WTC11 (cell line): ENCODE results near the gene IGFL2. TPM values are rescaled to one million over a fixed set of nuclear protein-coding genes. Genes with fewer than 3 reads are reported as not detected.

Experiments
- ATAC-seq: fragments of 200-7000 bp; cut with Tn5 transposase; 2 replicates; pipeline ENCODE4 v1.10.0; 2021; ENCODE audit warnings: mild to moderate bottlenecking, moderate library complexity
- CTCF ChIA-PET: fragments of 300-600 bp; sonication (Branson Sonifier 250); formaldehyde crosslinking; loops from one replicate; lab custom pipeline; 2021; ENCODE audit warnings: antibody characterized with exemption; lab: Charles Lee
- POLR2A ChIA-PET: fragments of 350-600 bp; sonication (Branson Sonifier 250); formaldehyde crosslinking; loops from one replicate; lab custom pipeline; 2021; ENCODE audit warnings: antibody characterized with exemption; lab: Charles Lee
- DNase-seq: peaks from one replicate; pipeline ENCODE4 v3.0.0; 2021; ENCODE audit warnings: low spot score
- H3K27ac Mint-ChIP-seq: 2 replicates; pipeline ENCODE4 v1.8.0; 2021; ENCODE audit warnings: mixed read lengths
- H3K27me3 Mint-ChIP-seq: 2 replicates; pipeline ENCODE4 v1.8.0; 2021; ENCODE audit warnings: low read depth, mild to moderate bottlenecking, moderate library complexity, mixed read lengths
- H3K36me3 Mint-ChIP-seq: 2 replicates; pipeline ENCODE4 v1.8.0; 2021; ENCODE audit warnings: mixed read lengths
- H3K4me1 Mint-ChIP-seq: 2 replicates; pipeline ENCODE4 v1.8.0; 2022; ENCODE audit warnings: mixed read lengths
- H3K4me3 Mint-ChIP-seq: 2 replicates; pipeline ENCODE4 v1.8.0; 2021; ENCODE audit warnings: mild to moderate bottlenecking, moderate library complexity, mixed read lengths
- H3K9me3 Mint-ChIP-seq: 2 replicates; pipeline ENCODE4 v1.8.0; 2021; ENCODE audit warnings: mixed read lengths
- ATF2 ChIP-seq: sonication (generic); formaldehyde crosslinking; IDR thresholded peaks from 2 replicates; pipeline ENCODE4 v1.8.1; 2022; ENCODE audit warnings: low read depth, missing genetic modification reagents, borderline replicate concordance
- ATF3 ChIP-seq: sonication (generic); formaldehyde crosslinking; conservative IDR thresholded peaks from 2 replicates; pipeline ENCODE4 v1.8.1; 2022; ENCODE audit warnings: mild to moderate bottlenecking, missing genetic modification reagents
- CREB1 ChIP-seq: sonication (generic); formaldehyde crosslinking; IDR thresholded peaks from 2 replicates; pipeline ENCODE4 v1.8.0; 2023; ENCODE audit warnings: mild to moderate bottlenecking, missing genetic modification reagents
- E2F4 ChIP-seq: sonication (generic); formaldehyde crosslinking; IDR thresholded peaks from 2 replicates; pipeline ENCODE4 v1.8.1; 2022; ENCODE audit warnings: low read depth, mild to moderate bottlenecking, moderate library complexity, missing genetic modification reagents, borderline replicate concordance
- E2F5 ChIP-seq: sonication (generic); formaldehyde crosslinking; IDR thresholded peaks from 2 replicates; pipeline ENCODE4 v1.8.1; 2022; ENCODE audit warnings: mild to moderate bottlenecking, moderate library complexity, missing genetic modification reagents
- ELF4 ChIP-seq: sonication (generic); formaldehyde crosslinking; IDR thresholded peaks from 2 replicates; pipeline ENCODE4 v1.8.1; 2022; ENCODE audit warnings: low read depth, mild to moderate bottlenecking, moderate library complexity, missing genetic modification reagents
- FOXJ3 ChIP-seq: sonication (generic); formaldehyde crosslinking; IDR thresholded peaks from 2 replicates; pipeline ENCODE4 v1.9.0; 2021; ENCODE audit warnings: missing genetic modification reagents, mild to moderate bottlenecking, borderline replicate concordance
- GABPB1 ChIP-seq: sonication (generic); formaldehyde crosslinking; IDR thresholded peaks from 2 replicates; pipeline ENCODE4 v1.8.1; 2023; ENCODE audit warnings: mild to moderate bottlenecking, missing genetic modification reagents
- GTF2I ChIP-seq: fragments of 250-450 bp; sonication (Bioruptor Pico); conservative IDR thresholded peaks from 2 replicates; pipeline ENCODE4 v1.4.0; 2021; ENCODE audit warnings: mild to moderate bottlenecking
- IRF1 ChIP-seq: sonication (generic); formaldehyde crosslinking; IDR thresholded peaks from 2 replicates; pipeline ENCODE4 v1.8.0; 2023; ENCODE audit warnings: missing genetic modification reagents
- IRF2 ChIP-seq: sonication (generic); formaldehyde crosslinking; IDR thresholded peaks from 2 replicates; pipeline ENCODE4 v1.8.0; 2022; ENCODE audit warnings: low read depth, missing genetic modification reagents, borderline replicate concordance
- NFYB ChIP-seq: sonication (generic); formaldehyde crosslinking; conservative IDR thresholded peaks from 2 replicates; pipeline ENCODE4 v1.8.0; 2022; ENCODE audit warnings: low read depth, missing genetic modification reagents
- NR3C1 ChIP-seq: sonication (generic); formaldehyde crosslinking; conservative IDR thresholded peaks from 2 replicates; pipeline ENCODE4 v1.8.1; 2023; ENCODE audit warnings: low read depth, mild to moderate bottlenecking, missing genetic modification reagents
- RELA ChIP-seq: sonication (generic); formaldehyde crosslinking; IDR thresholded peaks from 2 replicates; pipeline ENCODE4 v1.8.1; 2022; ENCODE audit warnings: missing genetic modification reagents, mild to moderate bottlenecking, borderline replicate concordance
- RORB ChIP-seq: fragments of 250-450 bp; sonication (Bioruptor Pico); IDR thresholded peaks from 2 replicates; pipeline ENCODE4 v1.9.0; 2021; ENCODE audit warnings: mild to moderate bottlenecking
- USF1 ChIP-seq: sonication (generic); formaldehyde crosslinking; IDR thresholded peaks from 2 replicates; pipeline ENCODE4 v1.8.0; 2022; ENCODE audit warnings: mild to moderate bottlenecking, missing genetic modification reagents
- ZMAT4 ChIP-seq: fragments of 250-450 bp; sonication (Bioruptor Pico); IDR thresholded peaks from 2 replicates; pipeline ENCODE4 v1.9.0; 2021; ENCODE audit warnings: mild to moderate bottlenecking
- ZNF219 ChIP-seq: sonication (generic); formaldehyde crosslinking; IDR thresholded peaks from 2 replicates; pipeline ENCODE4 v1.8.0; 2023; ENCODE audit warnings: missing genetic modification reagents, mild to moderate bottlenecking, borderline replicate concordance
- ZNF232 ChIP-seq: sonication (generic); formaldehyde crosslinking; IDR thresholded peaks from 2 replicates; pipeline ENCODE4 v1.8.0; 2022; ENCODE audit warnings: mild to moderate bottlenecking, missing genetic modification reagents
- ZNF281 ChIP-seq: sonication (generic); formaldehyde crosslinking; IDR thresholded peaks from 2 replicates; pipeline ENCODE4 v1.8.0; 2023; ENCODE audit warnings: mild to moderate bottlenecking, missing genetic modification reagents
- total RNA-seq: library from RNA; stranded (reverse); gene quantifications from 3 replicates; pipeline ENCODE4 v1.2.3, GENCODE V29; 2021

Gene IGFL2
- total RNA-seq, 1 experiment from 2014 or later, result not detected

GRCh38 chr19:46176116-46176860, 28.2 kb downstream of the IGFL2 start (continued):
- TF ChIP-seq ZMAT4 (CRISPR knock-in tag) (no peak), IRF2 (CRISPR knock-in tag) (no peak), RELA (CRISPR knock-in tag) (no peak), ZNF281 (CRISPR knock-in tag) (no peak), ZNF219 (CRISPR knock-in tag) (no peak), ATF3 (CRISPR knock-in tag) (no peak), NR3C1 (no peak), CREB1 (CRISPR knock-in tag) (no peak), ZNF232 (no peak)

GRCh38 chr19:46179076-46179759, 31.2 kb downstream of the IGFL2 start:
- CTCF ChIA-PET, result interaction anchor here (0.8 to 2.0 kb wide), 2 partner anchors 10 to 86 kb away, joined by 3 to 5 read pairs; no protein-coding TSS in a partner anchor
- TF ChIP-seq E2F5 (CRISPR knock-in tag), result no peak
- no peak for TF ChIP-seq NFYB (CRISPR knock-in tag)
- no peak for TF ChIP-seq ELF4 (CRISPR knock-in tag)
- no peak for TF ChIP-seq CREB1 (CRISPR knock-in tag)
- TF ChIP-seq IRF1 (CRISPR knock-in tag), result no peak
- no peak for TF ChIP-seq GABPB1 (CRISPR knock-in tag)
- TF ChIP-seq ZNF219 (CRISPR knock-in tag), result no peak
- TF ChIP-seq E2F4 (CRISPR knock-in tag), result no peak
- no peak for TF ChIP-seq ATF2 (CRISPR knock-in tag)
- TF ChIP-seq USF1 (CRISPR knock-in tag), result no peak
- no peak for TF ChIP-seq RORB (CRISPR knock-in tag)
- TF ChIP-seq FOXJ3 (CRISPR knock-in tag), result no peak
- no peak for TF ChIP-seq GTF2I
- TF ChIP-seq, all 79 proteins: peak for 0
- Mint-ChIP-seq H3K4me3 (no peak overlapping the region), H3K27ac (no peak overlapping the region), H3K27me3 (no peaks in the 10 kb centered on the region; the same call in 1 of the 2 replicates), H3K4me1 (no peaks in the 10 kb centered on the region), H3K9me3 (0 out of 2 replicates have a peak, but pooled peaks cover 6% of the 10 kb centered on the region), H3K36me3 (no peaks in the 10 kb centered on the region)
- ATAC-seq (no peak), DNase-seq (no peak)
- POLR2A ChIA-PET, result no interaction called here
